Breast epithelium (tissue), 3 donors: Measurements from ENCODE around the gene UGT1A8.

Experiments
- CTCF ChIP-seq, 3 donors: fragments of 450-650 bp; IDR thresholded peaks; one replicate each; pipeline ENCODE4 v1.5.1; 2016 to 2017; ENCODE audit warnings: antibody characterized with exemption in 3 of 3, mild to moderate bottlenecking in 3 of 3, moderate library complexity in 3 of 3
- POLR2A ChIP-seq: fragments of 450-650 bp; IDR thresholded peaks from one replicate; pipeline ENCODE4 v1.6.1; 2016; ENCODE audit warnings: antibody characterized with exemption, mild to moderate bottlenecking, moderate library complexity
- POLR2AphosphoS5 ChIP-seq, 3 donors: sonication (generic); formaldehyde crosslinking; IDR thresholded peaks; one replicate each; pipeline ENCODE4 v1.6.1; 2017; ENCODE audit warnings: antibody characterized with exemption in 3 of 3

GRCh38 chr2:233571001-233571400, 46.4 kb upstream of the UGT1A8 start:
- TF ChIP-seq CTCF (IDR thresholded peaks at IDR 0.05) (no peak), POLR2A (no peak), POLR2AphosphoS5 (IDR thresholded peaks at IDR 0.05) (no peak)
